Middle frontal gyrus (tissue), 1 donor: ENCODE data around the gene CASP3.
"Not testable (repeated sequence)": the region's sequence is repeated elsewhere in the genome, so short reads cannot be mapped to it uniquely, and the experiment has no call there.

ENCODE experiments used
- DNase-seq: peaks from one replicate; pipeline ENCODE4 v3.0.0-alpha.2; 2015; ENCODE audit warnings: low spot score; ENCODE audit errors: extremely low spot score

The CASP3 gene

DNA sequence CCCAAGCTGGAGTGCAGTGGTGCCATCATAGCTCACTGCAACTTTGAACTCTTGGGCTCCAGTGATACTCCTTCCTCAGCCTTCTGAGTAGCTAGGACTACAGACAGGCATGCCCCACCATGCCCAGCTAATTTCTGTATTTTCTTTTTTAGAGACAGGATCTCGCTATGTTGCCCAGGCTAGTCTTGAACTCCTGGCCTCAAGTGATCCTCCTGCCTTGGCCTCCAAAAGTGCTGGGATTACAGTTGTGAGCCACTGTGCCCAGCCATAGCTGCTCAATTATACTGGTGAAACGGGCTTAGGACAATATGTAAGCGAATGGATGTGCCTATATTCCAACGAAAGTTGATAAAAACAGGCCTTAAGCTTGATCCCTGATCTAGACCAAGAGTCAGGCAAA, 13.1 kb downstream of the CASP3 start:
- DNase-seq, result no peak

DNA sequence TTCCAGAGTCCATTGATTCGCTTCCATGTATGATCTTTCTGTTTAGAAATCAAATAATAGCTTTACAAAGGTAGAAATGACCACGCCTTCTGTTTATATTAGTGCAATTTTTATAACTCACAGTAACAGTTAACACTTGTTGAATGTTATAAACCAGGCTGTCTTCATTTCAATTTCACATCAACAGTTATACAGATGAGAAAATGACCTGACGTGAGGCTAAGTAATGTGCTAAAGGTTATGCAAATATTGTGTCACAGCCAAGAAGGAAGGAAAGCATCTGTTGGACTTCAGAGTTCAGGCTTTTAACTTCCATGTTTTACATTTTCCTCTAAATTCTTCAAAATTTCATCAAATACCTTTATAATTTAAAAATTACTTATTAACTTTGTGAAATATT, 13.9 kb downstream of the CASP3 start:
- no peak for DNase-seq

DNA sequence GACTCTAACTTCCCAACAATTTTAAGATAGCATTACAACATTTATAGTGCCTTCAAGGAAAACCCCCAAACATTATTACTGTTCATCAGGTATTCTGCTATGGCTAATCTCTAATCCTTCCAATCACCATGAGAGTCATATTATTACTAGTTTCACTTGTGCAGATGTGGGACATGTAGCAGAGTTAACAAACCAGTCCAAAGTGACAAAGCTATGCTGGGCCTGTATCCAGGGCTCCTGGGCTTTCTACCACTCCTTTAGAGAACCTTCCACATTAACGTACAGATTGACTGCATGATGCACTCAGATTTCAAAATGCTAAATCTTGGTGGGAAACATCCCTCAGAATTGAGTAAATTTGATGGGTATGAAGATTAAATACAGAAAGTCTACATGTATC, 16.4 kb downstream of the CASP3 start:
- DNase-seq, result no peak

DNA sequence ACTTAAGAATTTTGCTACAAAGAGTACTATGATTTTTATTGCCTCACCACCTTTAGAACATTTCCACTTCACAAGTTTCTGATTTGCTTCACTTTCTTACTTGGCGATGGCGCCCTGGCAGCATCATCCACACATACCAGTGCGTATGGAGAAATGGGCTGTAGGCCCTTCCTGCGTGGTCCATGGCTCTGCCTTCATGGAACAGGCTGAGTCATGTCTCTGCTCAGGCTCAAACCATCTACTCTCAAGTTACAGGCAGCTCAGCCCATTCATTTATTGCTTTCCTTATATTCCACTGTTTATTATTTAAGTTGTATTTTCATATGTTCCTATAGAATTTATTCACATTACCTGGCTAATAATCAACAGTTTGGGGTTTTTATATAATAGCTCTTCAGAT, 21.1 kb downstream of the CASP3 start:
- DNase-seq, result no peak

DNA sequence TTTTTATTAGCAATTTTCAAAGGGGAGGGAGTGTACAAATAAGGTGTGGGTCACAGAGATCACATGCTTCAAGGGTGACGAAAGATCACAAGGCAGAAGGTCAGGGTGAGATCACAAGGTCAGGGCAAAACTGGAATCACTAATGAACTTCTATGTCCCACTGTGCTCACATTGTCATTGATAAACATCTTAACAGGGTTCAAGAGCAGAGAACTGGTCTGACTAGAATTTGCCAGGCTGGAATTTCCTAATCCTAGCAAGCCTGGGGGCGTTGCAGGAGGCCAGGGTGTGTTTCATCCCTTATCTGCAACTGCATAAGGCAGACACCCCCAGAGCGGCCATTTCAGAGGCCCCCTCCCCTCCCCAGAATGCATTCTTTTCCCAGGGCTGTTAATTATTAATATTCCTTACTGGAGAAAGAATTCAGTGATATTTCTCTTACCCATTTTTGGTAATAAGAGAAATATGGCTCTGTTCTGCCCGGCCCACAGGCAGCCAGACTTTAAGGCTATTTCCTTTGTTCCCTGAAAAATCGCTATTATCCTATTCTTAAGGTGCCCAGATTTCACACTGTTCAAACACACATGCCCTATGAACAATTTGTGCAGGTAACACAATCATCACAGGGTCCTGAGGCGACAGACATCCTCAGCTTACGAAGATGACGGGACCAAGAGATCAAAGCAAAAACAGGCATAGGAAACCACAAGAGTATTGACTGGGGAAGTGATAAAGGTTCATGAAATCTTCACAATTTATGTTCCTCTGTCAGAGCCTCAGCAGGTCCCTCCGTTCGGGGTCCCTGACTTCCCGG, 23.3 kb downstream of the CASP3 start:
- DNase-seq, result not testable (repeated sequence)

DNA sequence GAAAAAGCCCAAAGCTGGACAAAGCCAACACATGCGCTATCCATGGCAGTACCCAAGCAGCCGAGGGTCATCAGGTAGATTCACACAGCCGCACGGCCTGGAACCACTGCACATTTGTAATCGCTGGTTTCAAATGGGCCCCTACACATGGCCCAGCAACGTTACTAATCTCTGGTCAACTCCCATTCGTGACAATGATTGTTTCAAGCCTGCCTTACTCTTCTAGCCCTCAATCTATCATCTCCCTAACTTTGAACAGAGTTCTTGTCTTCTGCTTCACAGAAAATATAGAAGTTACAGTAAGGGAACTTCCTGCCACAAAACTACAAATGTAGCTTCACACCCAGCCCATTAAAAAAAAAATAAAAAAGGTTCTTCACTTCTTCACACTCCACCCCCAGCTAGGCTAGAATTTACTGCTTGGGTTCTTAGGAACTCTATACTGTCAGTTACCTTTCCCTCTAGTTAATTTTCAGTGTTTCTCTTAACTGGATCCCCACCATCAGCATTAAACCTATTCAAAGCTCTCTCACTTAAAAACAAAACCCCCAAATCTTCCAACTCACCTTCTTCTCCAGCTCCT, 24.2 kb downstream of the CASP3 start:
- DNase-seq, result no peak

DNA sequence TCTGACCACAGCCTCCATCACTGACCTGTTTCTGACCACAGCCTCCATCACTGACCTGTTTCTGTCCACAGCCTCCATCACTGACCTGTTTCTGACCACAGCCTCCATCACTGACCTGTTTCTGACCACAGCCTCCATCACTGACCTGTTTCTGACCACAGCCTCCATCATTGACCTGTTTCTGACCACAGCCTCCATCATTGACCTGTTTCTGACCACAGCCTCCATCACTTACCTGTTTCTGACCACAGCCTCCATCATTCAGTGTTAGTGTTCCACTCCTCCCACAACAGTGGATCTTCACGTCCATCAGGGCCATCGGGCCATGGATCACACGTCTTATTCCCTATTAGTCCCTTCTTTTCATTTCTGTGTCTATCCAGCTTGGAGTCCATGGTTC, 24.7 kb downstream of the CASP3 start:
- DNase-seq, result not testable (repeated sequence)

DNA sequence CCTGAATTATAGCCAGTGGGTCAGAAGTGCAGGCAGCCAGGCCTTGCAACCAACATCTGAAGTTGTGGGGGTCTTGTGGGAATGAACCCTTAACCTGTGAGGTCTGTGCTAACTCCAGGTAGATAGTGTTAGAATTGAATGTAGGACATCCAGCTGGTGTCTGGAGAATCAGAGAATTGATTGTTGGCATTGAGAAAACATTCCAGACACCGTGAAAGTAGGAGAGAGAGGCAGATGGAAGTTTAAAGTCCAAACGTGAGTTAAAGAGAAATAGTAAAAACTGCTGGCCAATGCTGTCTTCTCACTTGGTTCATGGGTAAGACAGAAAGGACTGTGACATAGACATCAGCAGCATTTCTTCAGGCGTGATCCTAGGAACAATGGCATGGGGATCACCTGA, 27.7 kb downstream of the CASP3 start:
- DNase-seq, result no peak

DNA sequence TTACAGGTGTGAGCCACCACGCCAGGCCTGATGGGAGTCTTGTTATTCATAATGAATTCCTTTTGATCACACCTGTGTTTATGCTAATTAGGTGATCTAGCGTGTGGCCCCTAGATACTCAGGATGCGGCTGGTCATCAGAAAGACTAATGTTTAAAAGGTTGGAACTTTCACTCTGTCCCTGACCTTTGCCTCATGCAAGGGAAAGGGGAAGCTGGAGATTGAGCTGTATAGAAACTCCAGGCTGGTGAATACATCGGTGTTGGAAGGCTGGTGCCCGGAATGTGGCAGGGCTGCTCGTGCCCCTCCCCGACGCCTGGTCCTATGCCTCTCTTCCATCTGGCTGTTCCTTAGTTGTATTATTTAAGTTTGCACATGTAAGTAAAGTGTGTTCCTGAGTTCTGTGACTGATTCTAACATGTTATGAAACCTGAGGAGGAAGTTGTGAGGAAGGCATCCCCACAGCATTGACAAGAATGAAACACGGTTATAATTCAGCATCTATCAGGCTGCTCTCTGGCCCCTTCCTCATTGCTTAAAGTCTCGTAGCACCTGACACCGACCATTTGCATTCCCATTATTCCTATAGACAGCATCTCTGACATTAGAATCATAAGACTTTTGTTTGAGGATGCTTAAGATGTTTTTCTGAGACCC, 28.9 kb downstream of the CASP3 start:
- no peak for DNase-seq

DNA sequence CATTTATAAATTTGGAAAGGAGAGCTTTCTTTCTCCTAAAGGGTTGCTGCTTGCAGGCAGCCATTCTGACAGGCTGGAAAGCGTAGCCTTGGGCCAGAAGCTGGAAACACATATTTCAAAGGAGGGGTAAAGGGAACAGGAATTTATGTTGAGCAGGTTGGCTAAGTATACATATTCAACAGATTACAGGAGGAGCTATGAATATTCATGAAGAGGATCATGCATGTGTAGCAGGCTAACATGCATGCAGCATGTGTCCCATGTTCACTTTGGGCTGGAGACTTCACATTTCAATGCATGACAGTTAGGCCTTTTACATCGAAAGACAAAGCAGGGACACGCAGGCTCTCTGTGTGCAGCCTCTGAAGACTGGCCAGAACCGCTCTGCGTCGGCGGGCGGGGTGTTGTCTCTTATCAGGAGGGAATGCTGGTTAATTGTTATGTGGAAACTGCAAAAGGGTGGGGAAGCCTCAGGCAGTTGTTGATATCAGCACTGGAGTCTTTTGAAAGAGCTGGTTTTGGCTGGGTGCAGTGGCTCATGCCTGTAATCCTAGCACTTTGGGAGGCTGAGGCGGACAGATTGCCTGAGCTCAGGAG, 31.5 kb downstream of the CASP3 start:
- no peak for DNase-seq

DNA sequence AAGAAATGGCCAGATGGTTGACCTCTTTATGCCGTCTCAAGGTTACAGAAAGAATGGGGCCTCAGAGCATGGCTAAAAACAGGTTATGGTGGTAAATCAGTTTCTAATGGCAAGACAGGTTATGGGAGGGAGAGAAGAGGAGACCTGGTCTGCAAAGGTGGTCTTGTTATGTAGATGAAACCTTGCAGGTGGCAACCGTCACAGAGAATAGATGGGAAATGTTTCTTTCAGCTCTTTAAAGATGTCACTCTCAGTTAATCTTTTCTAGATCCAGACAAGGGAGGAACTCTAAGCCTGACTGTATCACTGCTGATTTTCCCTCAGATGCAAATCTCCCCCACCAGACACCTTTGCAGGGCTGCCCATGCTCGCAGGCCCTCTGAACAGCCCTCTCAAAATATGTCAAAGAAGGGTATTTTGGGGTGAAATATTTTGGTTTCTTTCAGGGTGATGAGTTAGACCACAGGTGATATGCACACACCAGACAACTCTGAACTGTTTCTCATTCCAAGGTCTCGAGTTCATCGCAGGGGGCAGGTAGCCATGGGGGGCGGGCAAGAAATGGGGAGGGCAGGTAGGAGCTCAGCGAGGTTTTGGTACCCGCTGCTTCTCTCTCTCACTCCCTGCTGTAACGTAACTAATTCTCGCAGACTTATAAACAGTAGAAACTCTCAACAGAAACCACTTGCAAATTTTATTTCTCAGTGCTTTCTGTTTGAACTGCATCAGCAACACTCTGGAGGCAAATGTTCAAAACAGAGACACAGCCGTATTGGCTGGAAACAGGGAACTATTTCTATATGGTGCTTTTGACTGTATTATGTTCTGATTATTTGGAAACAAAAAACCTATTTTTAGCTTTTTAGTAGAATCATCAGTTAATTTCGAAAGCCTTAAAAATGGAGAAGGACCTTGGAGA, 32.4 kb downstream of the CASP3 start:
- DNase-seq, result no peak

DNA sequence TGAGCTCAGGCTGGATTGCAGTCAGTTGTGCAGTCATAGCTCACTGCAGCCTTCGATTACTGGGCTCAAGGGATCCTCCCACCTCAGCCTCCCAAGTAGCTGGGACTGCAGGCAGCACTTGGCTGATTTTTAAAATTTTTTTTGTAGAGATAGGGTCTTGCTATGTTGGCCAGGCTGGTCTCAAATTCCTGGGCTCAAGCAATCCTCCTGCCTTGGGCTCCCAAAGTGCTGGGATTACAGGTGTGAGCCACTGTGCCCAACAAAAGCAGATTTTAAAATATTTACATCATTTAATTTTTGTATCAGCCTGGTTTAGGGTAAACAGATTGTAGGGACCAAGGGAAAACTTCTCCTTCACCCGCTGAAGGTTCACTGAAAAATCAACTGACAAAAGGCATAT, 33.1 kb downstream of the CASP3 start:
- DNase-seq, result not testable (repeated sequence)

DNA sequence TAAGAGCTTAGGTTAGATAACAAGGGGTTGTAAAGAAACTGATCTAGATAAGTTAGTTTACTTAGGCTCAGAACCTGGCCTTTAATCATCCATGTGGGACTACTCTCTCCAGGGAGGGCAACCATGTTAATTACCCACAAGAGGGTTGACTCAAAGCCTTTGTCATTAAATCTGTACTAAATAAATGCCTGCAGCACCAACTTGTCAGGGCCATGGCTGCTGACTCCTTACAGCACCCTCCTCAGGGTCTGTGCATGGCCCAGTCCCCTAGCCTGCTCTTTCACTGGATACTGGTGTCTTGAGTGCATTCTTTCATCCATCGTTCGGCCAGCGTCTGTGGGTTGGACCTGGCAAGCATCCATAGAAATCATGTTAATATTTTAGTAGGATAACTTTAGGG, 34.7 kb downstream of the CASP3 start:
- DNase-seq, result no peak

DNA sequence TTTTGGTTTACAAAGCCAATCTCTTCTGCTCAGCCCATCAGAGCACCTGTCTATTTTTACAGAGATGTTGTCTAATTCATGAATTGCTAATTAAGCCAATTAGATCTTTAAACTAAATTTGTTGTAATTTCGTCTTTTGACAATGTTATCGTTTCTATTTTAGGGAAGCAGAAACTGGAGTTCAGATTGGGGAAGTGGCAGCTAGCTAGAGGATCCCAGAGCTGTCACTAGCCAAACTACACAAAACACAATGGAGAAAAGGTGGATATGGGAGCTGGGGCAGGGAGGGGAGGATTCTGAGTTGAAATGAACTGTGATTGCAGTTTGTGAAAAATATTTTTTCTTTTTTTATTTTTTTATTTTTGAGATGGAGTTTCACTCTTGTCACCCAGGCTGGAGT, 35.8 kb downstream of the CASP3 start:
- DNase-seq, result no peak

DNA sequence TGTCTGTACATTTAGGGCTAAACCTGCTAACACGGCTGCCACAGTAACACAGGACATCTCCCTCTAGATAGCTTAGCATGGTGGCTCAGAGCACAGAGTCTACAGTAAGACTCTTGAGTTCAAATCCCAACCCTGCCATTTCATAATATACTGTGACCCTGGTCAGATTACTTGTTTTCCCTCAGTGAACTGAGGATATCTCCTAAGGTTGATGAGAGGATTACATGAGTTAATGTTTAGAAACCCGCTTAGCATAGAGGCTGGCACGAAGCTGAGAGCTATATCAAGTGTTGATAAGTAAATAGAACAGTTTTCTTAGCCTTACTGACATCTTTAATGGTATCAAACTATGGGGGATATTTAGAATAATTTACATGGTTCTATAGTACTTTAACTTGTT, 37.2 kb downstream of the CASP3 start:
- no peak for DNase-seq

DNA sequence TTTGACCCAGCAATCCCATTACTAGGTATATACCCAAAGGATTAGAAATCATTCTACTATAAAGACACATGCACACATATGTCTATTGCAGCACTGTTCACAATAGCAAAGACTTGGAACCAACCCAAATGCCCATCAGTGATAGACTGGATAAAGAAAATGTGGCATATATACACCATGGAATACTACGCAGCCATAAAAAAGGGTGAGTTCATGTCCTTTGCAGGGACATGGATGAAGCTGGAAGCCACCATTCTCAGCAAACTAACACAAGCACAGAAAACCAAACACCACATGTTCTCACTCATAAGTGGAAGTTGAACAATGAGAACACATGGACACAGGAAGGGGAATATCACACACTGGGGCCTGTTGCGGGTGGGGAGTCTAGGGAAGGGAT, 41.8 kb downstream of the CASP3 start:
- not testable (repeated sequence) for DNase-seq

DNA sequence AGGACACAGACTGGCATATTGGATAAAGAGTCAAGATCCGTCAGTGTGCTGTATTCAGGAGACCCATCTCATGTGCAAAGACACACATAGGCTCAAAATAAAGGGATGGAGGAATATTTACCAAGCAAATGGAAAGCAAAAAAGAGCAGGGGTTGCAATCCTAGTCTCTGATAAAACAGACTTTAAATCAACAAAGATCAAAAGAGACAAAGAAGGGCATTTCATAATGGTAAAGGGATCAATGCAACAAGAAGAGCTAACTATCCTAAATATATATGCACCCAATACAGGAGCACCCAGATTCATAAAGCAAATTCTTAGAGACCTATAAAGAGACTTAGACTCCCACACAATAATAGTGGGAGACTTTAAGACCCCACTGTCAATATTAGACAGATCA, 46.4 kb downstream of the CASP3 start:
- not testable (repeated sequence) for DNase-seq

DNA sequence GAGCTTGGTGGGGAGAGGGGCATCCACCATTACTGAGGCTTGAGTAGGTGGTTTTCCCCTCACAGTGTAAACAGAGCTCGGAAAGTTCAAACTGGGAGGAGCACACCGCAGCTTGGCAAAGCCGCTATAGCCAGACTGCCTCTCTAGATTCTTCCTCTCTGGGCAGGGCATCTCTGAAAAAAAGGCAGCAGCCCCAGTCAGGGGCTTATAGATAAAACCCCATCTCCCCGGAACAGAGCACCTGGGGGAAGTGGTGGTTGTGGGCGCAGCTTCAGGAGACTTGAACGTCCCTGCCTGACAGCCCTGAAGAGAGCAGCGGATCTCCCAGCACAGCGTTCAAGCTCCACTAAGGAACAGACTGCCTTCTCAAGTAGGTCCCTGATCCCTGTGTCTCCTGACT, 48.3 kb downstream of the CASP3 start:
- DNase-seq, result not testable (repeated sequence)

DNA sequence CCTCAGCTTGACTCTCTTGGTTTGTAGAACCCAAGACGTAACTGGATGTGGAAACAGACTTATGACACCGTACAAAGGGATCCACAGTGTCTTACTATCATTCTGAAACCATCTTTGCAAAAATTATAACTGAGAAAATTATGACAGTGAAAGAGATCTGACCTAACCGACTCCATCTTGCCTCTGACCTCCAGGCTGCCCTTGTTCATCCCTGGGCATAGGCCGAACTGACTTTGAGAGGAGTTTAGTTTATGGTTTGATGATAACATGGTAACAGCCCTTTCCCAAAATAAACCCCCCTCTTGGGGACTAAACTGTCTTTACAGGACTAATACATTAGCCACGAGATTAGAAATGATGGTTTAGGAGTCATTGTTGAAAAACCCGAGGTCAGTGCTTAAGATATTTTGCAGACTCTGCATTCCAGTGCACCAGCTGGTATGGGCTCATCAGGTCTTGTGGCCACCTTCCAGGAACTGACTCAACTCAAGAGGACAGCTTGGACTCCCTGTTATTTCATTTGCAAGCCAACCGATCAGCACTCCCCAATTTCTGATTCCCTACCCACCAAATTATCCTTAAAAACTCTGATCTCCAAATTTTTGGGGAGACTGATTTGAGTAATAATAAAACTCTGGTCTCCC, 49.6 kb downstream of the CASP3 start:
- no peak for DNase-seq

DNA sequence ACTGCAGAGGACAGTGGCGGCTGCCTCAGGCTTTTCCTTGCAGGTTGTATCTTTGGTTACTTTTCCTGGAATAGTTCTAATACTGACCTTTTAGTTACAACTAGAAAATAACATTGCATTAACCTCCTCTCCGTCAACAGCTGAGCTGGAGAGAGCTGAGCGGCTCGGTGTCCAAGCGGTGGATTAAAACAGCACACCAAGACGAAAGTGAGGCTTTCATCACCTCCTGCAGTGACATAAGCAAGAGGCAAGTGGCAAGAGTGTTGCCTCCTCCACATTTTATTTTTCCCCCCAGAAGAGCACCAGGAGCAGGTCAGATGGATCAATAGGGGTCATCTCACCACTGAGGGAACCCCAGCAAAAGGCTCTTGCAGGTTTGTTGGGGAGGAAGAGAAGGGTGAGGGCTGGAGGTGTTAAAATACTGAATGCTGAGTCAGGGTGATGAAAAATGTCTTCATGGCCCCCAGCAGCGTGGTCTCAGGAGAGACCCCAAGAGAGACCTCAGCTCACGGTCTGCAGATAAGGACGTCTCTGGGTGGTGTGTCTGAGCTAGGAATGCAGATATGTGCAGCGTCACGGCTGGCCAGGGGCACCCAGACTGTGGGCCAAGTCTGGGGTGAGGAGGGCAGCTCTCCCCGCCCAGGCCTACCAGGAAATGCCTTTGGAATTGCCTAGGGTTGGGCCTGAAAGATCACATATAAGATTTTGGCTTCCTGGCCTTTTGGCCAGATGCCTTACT, 50.3 kb downstream of the CASP3 start:
- DNase-seq, result no peak
